ENCODE results near the gene PHF21A.

DNA sequence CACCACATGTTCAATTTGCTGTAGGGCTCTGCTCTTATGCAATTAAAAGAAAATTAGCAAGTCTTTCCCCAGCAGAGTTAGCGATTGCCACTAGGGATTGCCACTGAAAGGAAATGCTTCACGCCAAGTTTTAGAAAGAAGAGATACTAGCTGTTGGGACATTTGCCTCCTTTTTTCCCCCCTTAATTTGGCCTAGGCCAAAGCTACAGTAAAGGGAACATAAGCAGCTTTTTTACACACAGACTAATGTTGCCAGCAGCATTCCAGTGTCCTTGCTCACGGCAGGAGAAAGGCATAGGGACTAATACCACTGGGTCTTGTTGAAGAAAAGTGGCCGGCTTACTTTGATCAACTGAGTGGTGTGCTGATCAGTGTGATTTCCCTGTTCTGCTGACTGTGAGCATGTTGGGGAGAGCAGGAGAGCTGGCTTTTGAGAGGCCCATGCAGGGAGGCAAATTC lies 71.2 kb downstream of the PHF21A start:
- no peak for TF ChIP-seq YY1 (IDR thresholded peaks at IDR 0.05; ENCODE audit: insufficient read depth, insufficient read length)
- TF ChIP-seq ZNF274 (IDR thresholded peaks at IDR 0.05; ENCODE audit: low read depth, low read length), result no peak
